ENCODE measurements around the gene SEMA4C. TPM values are rescaled to one million over a fixed set of nuclear protein-coding genes. Genes with fewer than 3 reads are reported as not detected.

The SEMA4C gene
- total RNA-seq, 1 donor from 2014 or later = 62.4 TPM

DNA sequence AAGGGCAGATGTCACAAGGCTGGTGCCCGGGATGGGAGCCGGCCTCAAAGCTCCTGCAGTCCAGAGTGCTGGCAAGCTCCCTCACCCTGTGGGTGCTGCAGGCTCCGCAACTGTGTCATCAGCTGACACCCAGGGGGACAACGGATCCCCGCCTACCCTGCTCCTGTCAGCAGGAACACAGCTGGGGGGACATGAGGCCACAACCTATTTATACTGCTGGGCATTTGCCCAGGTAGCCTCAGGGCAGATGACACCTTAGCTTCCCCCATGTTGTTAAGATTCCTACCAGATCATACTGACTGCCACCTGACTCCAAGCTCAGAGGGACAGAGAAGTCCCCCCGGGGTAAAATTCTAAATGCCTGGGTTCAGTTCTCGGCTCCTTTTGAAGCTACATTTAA, 27.3 kb downstream of the SEMA4C start:
- TF ChIP-seq, protein P1, sequence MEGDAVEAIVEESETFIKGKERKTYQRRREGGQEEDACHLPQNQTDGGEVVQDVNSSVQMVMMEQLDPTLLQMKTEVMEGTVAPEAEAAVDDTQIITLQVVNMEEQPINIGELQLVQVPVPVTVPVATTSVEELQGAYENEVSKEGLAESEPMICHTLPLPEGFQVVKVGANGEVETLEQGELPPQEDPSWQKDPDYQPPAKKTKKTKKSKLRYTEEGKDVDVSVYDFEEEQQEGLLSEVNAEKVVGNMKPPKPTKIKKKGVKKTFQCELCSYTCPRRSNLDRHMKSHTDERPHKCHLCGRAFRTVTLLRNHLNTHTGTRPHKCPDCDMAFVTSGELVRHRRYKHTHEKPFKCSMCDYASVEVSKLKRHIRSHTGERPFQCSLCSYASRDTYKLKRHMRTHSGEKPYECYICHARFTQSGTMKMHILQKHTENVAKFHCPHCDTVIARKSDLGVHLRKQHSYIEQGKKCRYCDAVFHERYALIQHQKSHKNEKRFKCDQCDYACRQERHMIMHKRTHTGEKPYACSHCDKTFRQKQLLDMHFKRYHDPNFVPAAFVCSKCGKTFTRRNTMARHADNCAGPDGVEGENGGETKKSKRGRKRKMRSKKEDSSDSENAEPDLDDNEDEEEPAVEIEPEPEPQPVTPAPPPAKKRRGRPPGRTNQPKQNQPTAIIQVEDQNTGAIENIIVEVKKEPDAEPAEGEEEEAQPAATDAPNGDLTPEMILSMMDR (IDR thresholded peaks at IDR 0.05; ENCODE audit: insufficient read depth, low read length, poor library complexity, severe bottlenecking) = no peak
- Histone ChIP-seq H3K4me3 (ENCODE audit: low read depth, low read length) (no peak overlapping the region), H3K27me3 (ENCODE audit: control insufficient read depth, insufficient read depth, low read length) (no peaks in the 10 kb centered on the region), H3K36me3 (ENCODE audit: control insufficient read depth, insufficient read depth, low read length) (no peaks in the 10 kb centered on the region)
- DNase-seq (ENCODE audit: low read depth) = no peak

DNA sequence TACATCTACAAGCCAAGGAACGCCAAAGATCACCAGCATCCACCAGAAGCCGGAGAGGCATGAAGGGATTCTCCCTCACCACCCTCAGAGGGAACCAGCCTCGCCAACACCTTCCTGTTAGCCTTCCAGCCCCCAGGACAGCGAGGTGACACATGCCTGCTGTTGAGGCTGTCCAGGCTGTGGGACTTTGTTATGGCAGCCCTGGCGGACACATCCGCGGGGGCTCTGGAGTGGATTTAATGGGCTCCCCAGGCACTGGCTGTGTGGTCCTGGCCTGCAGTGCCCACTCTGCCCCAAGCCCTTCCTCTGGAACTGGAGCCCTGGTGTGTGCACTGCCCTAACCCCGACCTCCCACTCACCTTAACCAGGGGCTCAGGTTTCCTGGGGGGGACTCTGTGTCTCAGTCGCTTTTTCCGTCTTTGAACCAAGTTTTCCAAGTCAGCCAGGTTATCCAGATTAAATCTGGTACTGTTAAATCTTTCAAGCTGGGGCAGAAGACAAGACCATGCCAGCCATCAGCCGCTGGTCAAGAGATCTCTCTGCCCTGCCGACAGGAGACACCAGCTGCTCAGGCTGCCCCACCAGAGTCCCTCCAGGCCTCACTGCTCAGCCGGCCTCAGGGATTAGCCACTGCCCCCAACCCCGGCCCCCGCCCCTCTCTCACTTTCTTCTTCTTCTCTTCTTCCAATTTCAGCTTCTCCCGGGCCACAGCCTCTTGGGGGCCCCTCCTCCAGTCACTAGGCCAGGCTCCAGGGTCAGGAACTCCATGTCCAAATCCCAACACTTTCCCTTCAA, 28.0 kb downstream of the SEMA4C start:
- TF ChIP-seq, protein P1 (IDR thresholded peaks at IDR 0.05; ENCODE audit: insufficient read depth, low read length, poor library complexity, severe bottlenecking) = no peak
- H3K4me3 ChIP-seq (ENCODE audit: low read depth, low read length) = no peak overlapping the region
- no peaks in the 10 kb centered on the region for H3K27me3 ChIP-seq (ENCODE audit: control insufficient read depth, insufficient read depth, low read length)
- DNase-seq (ENCODE audit: low read depth) = no peak
- no peaks in the 10 kb centered on the region for H3K36me3 ChIP-seq (ENCODE audit: control insufficient read depth, insufficient read depth, low read length)

DNA sequence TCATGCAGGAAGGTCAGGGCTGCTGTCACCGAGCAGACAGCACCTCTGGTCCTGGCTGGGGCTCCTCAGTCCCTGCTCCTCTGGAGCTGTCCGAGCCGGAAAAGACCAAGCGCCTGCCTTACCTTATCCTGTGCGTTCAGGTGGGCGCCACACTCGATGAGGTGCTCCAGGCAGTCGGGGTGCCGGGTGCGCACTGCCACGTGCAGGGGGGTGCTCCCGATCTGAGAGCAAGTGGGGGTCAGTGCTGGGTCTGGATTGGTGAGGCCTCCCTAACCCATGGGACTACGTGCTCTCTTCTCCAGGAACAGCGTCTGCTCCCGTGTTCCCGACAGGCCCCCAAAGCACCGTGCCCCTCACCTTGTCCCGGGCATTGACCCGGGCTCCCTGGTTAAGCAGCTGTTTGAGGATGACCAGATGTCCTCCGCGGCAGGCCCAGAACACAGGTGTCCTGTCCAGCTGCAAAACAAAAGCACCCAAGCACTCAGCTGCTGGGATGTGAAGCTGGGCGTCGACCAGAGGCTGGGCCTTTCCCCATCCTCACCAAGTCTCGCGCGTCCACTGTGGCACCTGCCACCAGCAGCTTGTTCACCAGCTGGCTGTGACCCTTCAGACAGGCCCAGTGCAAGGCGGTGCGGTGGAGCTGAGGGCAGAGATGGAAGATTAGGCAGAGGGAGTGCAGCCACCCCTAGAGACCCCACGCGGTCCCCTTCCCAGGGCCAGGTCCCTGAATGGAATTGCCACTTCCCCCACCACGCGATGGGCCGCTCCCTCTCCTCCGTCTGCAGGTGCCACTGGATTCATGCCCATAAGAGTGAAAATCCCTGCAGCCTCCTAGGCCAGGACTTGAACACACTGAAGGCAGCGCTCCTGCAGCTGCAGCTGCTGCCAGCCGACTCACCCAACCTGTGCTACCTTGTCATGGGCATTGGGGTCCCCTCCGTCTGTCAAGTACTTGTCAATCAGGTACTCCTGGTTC, 29.7 kb downstream of the SEMA4C start:
- Histone ChIP-seq H3K27me3 (ENCODE audit: control insufficient read depth, insufficient read depth, low read length) (no peaks in the 10 kb centered on the region), H3K4me3 (ENCODE audit: low read depth, low read length) (no peak overlapping the region), H3K36me3 (ENCODE audit: control insufficient read depth, insufficient read depth, low read length) (no peaks in the 10 kb centered on the region)
- TF ChIP-seq, protein P1 (IDR thresholded peaks at IDR 0.05; ENCODE audit: insufficient read depth, low read length, poor library complexity, severe bottlenecking) = no peak
- no peak for DNase-seq (ENCODE audit: low read depth)

DNA sequence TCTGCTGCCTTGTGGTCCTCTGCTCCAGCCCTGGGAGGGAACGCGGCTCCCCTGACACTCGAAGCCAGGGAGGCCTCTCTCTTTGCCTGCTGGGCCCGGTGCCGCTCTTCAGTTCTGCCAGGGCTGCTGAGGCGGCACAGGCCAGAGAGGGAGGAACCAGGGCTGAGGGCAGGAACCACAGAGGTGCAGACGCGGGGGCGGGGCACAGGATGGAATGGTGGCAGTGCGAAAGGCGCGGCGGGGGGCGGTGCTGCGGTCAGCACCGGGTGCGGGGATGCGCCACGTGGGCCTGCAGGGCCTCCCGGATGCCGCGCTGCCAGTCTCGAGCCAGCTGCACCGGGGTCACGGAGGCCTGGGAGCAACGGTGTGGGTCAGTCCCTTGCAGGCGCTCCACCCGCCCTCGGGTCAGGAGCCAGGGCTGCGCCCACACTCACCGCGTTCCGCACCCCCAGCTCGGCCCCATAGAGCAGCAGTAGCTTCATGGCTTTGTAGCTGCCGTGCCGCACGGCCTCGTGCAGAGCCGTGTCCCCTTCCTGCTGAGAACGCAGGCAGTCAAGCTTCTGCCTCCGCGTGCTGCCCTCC, 30.5 kb downstream of the SEMA4C start:
- DNase-seq (ENCODE audit: low read depth) = no peak
- no peak overlapping the region for H3K4me3 ChIP-seq (ENCODE audit: low read depth, low read length)
- no peaks in the 10 kb centered on the region for H3K36me3 ChIP-seq (ENCODE audit: control insufficient read depth, insufficient read depth, low read length)
- TF ChIP-seq, protein P1 (IDR thresholded peaks at IDR 0.05; ENCODE audit: insufficient read depth, low read length, poor library complexity, severe bottlenecking) = no peak
- H3K27me3 ChIP-seq (ENCODE audit: control insufficient read depth, insufficient read depth, low read length) = no peaks in the 10 kb centered on the region

DNA sequence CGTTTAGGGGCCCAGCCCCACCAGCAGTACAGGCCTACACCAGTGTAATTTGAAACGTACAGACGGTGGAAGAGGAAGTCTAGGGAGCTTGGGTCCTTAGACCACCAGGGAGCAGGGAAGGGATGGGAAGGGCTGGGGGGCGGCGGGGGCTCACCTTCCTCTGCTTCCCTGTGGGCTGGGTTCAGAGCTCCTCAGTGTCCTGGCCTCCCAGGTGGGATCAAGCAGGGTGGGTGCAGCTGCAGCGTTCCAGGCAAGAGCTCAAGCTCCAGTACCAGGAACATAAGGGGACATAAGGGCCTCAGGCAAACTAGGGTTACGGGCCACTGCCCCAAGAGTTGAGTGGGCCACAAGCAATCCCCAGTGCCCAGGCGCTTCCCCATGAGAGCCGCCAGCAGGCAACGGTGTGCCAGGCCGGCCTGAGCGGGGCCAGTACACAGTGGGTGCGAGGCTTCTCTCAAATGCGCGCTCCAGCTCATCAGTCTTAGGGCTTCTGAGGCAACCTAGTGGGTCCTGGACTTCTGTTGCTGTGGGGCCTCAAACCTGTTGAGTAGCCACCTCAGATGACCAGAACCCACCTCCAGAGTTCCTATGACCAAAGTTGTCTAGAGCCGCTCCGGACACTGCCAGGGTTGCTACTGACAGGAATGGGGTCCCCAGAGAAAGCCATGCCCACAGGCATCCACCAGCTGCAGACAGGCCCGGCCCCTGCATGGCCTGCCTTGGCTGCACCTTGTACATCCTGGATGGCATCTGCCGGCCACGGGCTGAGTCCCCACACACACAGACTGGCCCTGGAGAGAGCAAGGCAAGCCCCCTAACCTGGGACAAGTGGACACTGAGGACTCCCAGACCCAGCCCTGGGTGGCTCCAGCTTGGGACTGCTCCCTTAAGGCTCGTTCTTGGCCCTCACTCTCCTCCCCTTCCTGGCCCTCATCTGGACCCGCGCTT, 31.3 kb downstream of the SEMA4C start:
- no peaks in the 10 kb centered on the region for H3K36me3 ChIP-seq (ENCODE audit: control insufficient read depth, insufficient read depth, low read length)
- TF ChIP-seq, protein P1 (IDR thresholded peaks at IDR 0.05; ENCODE audit: insufficient read depth, low read length, poor library complexity, severe bottlenecking) = no peak
- no peaks in the 10 kb centered on the region for H3K27me3 ChIP-seq (ENCODE audit: control insufficient read depth, insufficient read depth, low read length)
- H3K4me3 ChIP-seq (ENCODE audit: low read depth, low read length) = no peak overlapping the region
- DNase-seq (ENCODE audit: low read depth) = no peak

All from kidney epithelial cell (primary cell).